Stimulated activated CD4-positive, alpha-beta T cell treated with anti-CD3 and anti-CD28 coated beads, Interleukin-4, amount 100 ng/mL, for 4 hours (primary cell): ENCODE results near the gene RCE1.

Source experiments
- DNase-seq, 2 experiments: peaks; one replicate each; pipeline ENCODE4 v3.0.0-alpha.2; 2020

RCE1 gene

DNA sequence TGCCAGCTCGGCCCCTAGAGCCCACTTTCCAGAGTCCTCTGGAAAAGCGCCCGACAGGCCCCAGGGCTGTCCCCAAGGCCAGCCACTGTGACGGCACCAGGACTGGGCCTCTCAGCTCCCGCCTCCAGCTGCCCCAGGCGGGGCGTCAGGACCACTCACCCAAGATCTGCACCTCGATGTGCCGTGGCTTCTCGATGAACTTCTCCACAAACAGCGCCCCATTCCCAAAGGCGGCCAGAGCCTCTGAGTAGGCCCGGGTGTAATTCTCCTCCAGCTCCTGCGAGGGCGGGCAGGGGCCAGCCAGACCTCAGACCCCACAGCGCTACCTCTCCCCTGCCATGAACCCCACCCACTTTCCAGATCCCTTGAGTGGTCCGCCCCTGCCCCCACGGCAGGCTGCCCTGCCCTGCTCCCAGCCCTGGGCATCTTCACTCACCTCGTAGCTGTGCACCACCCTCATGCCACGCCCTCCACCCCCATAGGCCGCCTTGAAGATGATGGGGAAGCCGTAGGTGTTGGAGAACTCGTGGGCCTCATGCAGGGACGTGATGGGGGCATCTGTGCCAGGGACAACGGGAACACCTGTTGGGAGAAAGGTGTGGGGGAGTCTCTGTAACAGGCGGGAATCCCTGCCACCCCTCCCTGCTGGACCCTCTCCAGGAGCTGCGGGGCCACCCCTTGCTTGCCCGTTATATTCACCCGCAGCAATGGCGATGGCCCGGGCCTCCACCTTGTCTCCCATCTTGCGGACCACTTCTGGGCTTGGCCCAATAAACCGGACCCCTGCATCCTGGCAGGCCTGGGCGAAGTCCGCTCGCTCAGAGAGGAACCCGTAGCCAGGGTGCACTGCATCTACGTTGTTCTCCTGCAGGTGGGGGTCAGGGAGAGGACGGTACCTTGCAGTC lies 27.6 kb downstream of the RCE1 start:
- DNase-seq, result no peak

DNA sequence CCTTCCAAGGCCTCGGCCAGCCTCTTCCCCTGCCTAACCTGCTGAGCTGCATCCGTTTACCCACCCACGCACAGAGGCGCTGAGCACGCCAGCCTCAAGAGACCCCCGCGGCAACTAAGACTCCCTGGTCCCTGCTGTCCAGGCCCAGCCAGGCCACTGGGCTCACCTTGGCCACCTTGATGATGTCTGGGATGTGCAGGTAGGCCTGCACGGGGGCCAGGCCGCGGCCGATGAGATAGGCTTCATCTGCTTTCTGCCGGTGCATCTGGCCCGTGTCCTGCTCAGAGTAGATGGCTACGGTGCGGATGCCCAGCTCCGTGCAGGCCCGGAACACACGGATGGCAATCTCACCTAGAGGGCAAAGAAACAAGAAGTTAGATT lies 28.3 kb downstream of the RCE1 start:
- DNase-seq, result no peak

DNA sequence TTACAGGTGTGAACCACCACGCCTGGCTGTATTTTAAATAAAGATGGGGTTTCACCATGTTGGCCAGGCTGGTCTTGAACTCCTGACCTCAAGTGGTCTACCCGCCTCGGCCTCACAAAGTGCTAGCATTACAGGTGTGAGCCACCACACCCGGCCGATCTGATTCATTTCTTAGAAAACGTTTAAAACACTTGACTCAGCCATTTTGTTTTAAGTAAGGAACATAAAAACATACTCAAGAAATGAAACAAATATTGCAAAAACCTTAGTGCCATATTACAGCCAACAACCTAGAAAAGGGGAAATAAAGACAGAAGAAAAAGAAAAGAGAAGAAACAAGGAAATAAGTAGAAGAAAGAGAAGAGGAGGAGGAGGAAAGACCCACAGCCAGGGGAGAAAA lies 31.0 kb downstream of the RCE1 start:
- no peak for DNase-seq

DNA sequence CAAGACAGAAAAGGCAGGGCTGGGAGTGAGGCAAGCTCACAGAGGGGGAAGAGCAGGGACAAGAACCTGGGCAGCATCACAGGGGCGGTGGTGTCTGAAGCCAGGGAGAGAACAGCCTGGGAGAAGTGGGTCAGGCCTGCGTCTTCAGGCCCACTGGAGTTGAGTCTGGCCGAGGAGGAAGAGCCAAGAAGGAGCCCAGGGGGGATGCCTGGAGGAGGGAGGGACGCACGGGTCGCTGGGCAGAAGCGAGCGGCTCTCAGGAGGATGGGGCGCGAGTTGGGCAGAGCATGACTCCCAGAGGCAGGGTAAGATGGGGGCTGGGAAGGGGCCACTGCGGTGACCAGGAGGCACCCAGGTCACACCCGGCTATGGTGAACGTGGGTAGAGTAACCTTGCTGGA lies 32.1 kb downstream of the RCE1 start:
- no peak for DNase-seq

DNA sequence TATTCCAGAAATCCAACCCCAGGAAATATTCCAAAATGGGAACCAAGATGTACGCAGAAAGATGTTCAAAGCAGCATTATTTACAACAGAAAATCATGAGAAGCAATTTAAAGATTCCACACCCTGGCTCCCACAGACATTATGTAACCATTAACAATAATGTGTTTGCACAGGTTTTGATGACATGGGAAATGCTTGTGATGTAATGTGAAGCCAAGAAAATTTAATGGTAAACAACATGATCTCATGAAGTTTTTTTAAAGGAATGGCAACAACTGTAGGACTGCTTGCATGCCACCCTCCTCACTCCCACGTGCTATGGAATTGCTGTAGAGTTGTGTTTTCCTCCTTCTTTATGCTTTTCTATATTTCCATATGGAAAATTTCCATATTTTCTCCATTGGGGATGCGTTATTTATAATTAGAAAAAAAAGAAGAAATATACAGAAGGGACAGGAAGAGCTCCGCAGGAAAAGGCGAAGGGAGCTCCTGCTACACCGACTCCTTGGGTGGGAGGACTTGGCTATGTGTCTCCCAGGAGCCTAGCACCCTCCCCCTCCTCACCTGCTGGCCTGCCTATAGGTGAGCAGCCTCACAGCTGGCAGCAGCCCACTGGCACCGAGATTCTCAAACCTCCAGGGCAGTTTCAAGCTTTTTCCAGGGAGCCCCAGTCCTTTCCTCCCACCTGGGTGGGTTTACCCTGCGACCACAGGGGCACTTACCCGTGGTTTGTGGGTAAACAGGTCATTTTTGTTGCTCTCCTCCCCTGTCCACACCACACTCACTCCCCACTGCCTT lies 34.5 kb downstream of the RCE1 start:
- no peak for DNase-seq

DNA sequence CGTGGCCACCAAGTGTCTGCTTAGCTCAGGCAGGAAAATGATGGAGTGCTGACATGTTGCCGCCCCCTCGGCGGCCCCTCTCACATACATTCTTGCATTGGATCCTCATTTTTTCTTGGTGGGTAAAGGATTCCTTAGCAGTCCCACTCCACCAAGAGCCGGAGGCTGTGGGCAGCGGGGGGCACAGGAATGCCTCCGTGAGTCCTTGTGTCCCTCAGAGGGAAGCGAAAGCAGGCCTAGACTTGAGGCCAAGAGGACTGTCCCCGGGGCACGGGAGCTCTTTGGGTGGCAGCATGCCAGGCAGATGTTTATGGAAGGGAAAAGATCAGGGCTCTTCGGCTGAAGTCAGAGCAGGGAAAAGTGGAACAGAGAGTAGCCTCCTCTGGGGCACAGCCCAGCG lies 35.2 kb downstream of the RCE1 start:
- no peak for DNase-seq

DNA sequence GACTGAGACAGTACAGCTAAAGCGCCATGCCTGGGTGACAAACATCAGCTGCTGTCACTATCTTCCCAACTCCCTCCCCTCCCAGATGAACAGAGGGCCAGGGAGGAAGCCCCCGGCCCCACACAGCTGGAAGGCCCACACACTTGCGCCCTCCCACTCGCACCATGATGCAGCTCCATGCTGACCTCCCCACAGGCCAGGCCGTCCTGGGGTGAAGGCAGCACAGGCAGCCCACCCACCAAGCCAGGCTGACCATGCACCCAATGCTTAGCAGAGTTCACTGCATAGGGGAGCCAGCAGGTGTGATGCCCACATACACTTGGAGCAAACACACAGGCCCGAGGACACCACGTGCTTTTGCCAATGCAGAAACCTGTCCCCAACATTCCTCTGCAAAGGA lies 35.8 kb downstream of the RCE1 start:
- no peak for DNase-seq

DNA sequence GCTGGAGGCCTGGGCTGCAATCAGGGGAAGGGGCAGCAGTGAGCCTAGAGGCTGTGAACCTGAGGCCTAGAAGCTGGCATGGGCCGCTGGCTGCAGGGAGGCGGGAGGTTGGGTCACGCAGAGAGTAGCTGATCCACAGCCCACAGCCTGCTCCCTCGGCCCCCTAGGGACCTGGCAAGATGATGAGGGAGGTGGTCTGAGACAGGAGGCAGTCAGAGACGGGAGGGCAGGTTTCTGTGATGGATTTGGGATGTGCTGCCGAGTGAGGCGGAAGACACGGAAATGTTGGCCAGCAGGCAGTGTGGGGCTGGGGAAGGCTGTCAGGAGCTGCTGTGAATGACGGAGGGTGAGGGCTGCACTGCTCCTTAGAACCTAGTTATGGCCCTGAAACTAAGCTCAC lies 36.3 kb downstream of the RCE1 start:
- DNase-seq, result no peak

DNA sequence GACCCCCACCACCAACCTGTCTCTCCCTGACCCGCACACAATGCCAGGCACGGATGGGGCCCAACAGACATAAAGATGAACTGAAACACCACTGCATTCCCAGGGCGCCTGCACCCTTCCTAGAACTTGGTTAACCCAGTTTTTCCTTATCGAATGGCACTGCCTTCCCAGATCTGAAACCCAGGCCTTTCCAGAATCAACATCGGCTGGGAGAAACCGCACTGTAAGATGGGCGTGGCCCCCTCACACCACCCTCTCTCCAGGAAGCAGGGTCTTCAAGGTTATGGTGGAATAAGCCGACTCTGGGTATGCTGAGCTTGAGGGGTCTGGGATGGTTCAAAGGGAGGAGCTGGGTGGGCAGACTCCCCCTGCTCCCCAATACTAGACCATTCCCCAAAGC lies 36.8 kb downstream of the RCE1 start:
- DNase-seq, result no peak

DNA sequence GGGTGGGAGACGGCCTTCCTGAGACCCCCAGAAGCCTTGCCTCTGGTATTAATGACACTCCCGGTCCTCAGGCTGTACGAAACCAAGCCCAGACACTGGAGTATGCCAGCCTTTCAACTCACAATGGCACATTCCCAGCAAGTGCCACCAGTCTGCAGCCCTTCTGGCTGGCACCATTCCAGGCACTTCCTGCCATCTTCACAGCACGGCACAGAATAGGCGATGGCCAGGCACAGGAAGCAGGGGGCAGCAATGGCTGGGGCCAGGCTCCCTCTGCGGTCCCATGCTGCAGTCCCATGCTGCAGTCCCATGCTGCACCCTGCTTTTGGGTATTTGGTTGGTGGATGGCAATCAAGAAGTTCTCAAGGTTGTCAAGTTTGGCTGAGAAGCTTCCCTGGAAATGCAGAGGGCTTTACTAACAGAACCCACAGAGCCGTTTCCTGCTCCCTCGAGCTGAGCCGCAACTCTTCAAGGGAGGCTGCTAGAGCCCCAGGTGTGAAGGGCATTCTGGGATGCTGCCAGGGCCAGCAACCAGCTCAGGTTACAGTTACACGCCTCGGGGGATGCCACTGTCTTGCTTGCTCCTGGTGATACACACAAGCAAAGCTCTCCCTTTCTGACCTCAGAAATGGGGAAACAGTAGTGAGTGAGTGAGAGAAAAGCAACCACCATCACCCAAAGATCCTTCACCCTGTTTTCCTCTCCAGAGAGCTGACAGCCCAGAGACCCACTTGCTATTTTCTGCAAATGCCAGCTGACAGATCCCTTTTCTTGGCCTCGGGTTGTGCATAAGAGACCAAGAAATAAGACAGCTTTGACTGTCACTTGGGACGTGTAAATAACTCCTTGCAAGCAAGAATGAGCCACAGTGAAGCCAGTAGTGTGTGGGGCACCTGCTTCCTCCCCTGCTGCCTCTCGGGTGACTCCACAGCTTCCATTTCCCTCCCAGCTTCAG lies 37.5 kb downstream of the RCE1 start:
- no peak for DNase-seq

DNA sequence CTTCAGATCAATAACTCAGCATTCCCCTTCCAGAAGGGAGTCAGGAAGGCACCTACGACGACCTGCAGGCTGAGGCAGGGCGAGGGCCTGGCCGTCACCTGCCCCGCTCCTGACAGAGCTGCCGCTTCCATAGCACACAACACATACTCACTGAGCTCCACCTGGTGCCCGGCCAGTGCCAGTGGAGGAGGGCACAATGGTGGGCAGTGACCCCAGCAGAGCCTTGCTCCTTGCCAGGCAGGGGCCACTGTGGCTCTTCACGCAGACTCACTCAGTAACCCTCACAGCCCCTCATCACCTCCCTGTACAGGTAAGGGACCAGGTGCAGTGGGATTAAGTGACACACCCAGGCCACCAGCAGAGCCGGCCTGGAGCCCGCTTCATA lies 38.2 kb downstream of the RCE1 start:
- DNase-seq, result no peak

DNA sequence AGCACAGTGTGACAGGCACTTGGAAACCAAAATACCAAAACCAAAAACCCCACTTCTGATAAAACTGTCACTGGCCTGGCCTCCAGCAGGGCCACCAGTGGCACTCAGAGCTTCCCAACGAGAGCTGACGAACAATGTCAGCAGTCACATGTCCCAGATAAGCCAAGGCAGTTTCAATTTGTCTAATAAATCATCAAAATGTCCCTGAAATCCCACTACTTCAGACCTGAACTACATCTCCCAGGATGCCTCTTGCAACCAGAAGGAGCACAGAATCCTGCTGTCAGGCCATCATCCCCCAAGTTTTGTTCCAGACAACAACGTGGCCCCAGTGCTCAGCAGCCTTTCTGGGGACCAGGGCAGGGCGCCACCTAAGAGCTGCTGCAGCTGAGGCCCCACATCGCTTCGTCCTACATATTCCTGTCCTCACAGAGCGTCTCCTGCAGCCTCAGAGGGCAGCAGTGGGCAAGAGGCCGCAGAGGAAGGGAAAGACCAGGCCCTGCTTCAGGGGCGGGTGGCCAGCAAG lies 38.7 kb downstream of the RCE1 start:
- DNase-seq, result no peak

DNA sequence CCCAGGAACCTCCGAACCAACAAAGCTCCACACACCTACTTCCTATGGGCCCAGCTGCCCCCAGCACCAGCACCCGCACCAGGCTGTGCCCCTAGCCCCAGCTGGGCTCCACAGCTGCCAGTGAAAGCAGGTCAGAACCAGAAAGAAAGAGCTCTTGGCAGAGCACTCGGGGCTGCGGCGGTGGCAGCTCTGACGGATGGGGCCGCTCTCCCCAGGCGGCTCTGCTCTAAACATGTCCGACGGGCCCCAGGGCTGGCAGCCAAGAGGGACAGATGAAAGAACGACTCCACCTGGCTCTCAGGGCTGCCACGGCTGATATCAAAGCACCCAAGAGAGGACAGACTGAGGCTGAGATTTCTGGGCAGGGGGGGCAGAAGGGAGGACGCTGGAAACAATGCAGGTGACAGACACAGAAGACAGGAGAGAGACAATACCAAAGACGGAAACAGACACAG lies 39.3 kb downstream of the RCE1 start:
- no peak for DNase-seq

DNA sequence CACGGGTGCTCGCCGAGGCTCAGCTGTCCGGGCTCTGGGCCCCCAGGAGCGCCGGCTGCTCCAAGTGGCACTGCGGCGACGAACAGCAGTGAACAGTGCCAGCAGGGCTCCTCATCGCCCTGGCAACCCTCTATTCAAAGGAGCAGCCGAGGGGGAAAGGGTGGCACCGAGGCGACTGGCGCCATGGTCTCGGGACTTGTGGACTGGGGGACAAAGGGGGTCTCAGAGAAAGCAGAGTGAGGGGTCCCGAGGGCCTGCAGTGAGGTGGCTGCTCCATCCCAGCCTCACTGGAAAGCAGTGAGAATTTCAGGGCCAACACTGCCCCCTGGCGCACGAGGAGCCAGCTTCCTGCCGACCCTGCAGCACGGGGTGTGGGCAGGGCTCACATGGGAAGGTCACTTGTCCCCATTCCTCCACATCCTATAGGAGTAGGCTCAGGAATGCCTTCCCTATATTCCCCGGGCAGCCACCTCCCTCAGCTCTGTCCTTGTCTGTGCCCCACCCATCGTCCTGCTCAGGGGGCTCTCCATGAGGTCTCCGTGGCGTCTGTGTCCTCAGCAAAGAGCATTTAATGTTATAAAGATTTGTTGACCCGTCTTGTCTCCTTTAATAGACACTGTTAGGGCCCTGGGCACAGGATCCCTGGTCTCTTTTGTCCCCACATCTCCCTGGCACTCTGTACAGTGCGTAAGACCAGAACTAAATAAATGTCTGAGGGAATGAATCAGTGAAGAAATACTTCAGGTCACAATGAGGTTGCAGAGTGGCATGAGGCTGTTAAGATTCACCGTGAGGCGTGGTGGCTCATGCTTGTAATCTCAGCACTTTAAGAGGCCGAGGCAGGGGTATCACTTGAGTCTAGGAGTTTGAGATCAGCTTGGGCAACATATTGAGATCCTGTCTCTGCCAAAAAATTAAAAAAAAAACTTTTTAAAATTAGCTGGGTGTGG lies 40.0 kb downstream of the RCE1 start:
- peak; percentile 48 to 65 for DNase-seq

DNA sequence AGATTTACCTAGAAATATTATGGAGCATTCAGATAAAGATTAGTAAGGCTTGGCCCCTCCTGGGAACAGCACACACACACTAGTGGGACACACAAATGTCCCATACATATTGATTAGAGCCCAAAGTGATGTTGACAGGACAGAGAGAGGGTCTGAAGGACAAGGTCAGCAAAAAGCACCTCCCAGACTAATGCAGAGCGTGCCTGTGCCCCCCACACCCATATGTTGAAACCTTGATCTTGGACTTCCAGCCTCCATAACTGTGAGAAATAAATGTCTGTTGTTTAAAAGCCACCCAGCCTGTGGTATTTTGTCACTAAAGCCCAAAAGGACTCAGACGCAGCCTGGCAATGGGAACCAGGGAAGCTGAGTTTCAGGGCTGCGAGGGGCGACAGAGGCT lies 41.2 kb downstream of the RCE1 start:
- DNase-seq, result no peak

DNA sequence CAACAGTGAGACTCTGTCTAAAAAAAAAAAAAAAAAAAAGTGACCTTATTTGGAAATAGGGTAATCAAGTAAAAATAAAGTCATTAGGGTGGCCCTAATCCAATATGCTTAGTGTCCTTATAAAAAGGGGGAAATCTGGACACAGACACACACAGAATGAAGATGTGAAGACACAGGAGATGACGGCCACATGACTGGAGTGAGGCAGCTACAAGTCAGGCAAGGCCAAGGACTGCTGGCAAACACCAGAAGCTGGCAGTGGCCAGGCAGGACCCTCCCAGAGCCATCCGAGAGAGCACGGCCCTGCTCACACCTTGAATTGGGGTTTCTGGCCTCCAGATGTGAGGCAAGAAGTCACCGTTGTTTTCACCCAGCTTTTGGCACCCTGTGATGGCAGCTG lies 42.2 kb downstream of the RCE1 start:
- DNase-seq, result no peak

DNA sequence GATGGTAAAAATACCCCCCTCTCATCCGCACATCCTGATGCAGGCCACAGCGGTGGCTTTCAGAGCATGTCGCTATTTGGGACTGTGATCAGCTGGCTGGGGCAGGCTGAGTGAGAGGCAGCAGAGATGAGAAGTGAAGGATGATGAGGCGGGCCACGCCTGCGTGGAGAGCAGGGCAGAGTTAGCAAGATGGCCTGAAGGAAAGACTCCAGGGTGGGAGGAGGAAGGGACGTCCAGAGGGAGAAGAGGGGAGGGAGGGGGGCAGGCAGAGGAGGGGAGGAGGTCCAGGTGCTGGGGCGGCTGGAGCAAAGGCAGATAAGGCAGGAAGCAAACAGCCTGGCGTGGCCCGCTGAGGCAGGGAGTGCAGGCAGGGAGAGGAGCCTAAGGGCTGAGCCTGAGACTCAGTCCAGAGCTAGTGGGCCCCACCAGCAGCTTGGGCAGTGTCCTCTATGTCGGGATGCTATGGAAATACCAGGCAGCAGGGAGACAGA lies 42.8 kb downstream of the RCE1 start:
- no peak for DNase-seq

DNA sequence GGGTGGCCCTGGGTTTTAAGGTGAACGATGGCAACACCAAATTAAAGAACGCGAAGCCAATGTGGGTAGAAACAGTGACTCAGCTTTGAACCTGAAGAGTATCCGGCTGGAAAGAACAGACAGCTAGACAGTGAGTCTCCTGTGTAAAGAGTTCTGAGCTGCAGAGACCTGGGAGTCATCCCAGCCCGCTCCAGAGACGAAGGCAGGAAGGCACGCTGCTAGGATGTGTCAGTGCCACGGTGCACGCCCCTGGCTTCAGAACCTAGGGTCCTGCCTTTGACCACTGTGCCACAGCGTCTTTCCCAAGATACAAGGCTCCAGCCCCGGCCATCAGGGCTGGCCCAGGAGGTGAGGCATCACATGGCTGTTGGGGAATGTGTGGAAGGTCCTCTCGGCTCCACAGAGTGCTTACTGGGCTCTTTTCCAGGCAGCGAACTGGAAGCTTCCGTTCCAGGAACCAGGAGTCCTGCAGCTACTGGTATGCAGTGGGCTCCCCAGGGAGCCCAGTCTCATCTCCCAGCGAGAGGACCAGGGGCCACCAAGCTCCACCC lies 43.5 kb downstream of the RCE1 start:
- no peak for DNase-seq

DNA sequence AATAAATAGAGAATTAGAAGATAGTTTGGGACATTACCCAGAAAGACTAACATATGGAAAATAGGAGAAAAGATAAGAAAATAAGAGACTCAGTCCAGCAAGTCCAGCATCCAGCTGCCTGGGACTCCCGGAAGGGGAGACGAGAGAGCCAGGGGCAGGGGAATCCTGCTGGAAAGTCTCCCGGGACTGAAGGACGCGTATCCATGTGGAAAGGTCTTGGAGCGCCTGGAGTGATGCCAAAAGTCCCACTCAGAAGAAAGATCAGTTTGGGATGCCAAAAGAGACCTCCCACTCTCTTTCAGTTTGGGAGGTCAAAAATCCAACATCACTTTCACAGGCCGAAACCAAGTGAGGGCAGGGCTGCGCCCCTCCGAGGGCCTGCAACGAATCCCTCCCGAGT lies 44.3 kb downstream of the RCE1 start:
- no peak for DNase-seq

DNA sequence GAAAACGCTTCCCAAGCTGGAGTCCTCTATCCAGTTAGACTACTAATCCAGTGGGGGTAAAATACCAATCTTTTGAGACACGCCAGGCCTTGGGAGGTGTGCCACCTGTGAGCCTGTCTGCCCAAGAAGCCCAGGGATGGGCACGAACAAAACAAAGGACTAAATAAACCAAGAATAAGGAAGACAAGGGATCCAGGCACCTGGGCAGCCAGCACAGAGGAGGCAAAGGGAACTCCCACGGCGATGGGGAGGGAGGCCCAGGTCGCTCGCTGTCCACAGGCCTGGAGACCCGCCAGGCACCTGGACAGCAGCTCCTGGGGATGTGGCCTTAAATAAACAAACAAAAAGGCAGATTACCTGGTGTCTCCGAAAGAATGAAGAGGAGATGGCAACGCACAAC lies 45.0 kb downstream of the RCE1 start:
- DNase-seq, result no peak

DNA sequence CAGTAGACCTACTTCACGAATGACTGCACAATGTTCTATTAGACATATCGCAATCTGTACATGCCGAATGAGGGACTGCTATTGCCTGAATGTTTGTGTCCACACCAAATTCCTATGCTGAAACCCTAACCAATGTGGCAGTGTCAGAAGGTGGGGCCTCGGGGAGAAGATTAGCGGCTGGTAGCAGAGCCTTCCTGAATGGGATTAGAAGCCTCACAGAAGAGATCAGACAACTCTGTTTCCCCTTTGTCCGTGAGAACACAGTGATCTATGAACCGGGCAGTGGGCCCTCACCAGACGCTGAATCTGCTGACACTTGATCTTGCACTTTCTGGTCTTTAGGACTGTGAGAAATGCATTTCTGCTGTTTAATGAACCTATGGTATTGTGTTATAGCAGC lies 46.7 kb downstream of the RCE1 start:
- DNase-seq, result no peak
